Neutrophil (primary cell): ENCODE measurements around the gene OPHN1.

ENCODE experiments used
- H3K27ac ChIP-seq: fragments of 200-600 bp; sonication (generic); 2 replicates; pipeline ENCODE4 v1.5.1; 2016; ENCODE audit warnings: mild to moderate bottlenecking, moderate library complexity
- H3K27me3 ChIP-seq: fragments of 200-600 bp; sonication (generic); 2 replicates; pipeline ENCODE4 v1.6.0; 2016; ENCODE audit warnings: mild to moderate bottlenecking
- H3K36me3 ChIP-seq: fragments of 200-600 bp; sonication (generic); 2 replicates; pipeline ENCODE4 v1.5.1; 2017
- H3K4me1 ChIP-seq, 2 experiments: fragments of 200-600 bp in 1 of 2; sonication (generic) in 1 of 2; 1 replicate in 1 of 2; 2 replicates in 1 of 2; pipeline versions ENCODE4 v1.5.1 to v1.6.1; 2013 to 2016; ENCODE audit warnings: low read depth in 1 of 2, low read length in 1 of 2, mild to moderate bottlenecking in 1 of 2, moderate library complexity in 1 of 2; ENCODE audit not compliant: control insufficient read depth in 1 of 2, insufficient read depth in 1 of 2
- H3K4me3 ChIP-seq, 2 experiments: fragments of 200-600 bp in 1 of 2; sonication (generic) in 1 of 2; 1 replicate in 1 of 2; 2 replicates in 1 of 2; pipeline ENCODE4 v1.5.1; 2013 to 2016; ENCODE audit warnings: low read depth in 1 of 2, low read length in 1 of 2, mild to moderate bottlenecking in 1 of 2, moderate library complexity in 1 of 2
- H3K9me3 ChIP-seq: fragments of 200-600 bp; sonication (generic); 2 replicates; pipeline ENCODE4 v1.5.1; 2016
- TF ChIP-seq, protein P1 (sequence below): fragments of 200-600 bp; sonication (generic); IDR thresholded peaks from 2 replicates; pipeline ENCODE4 v1.5.1; 2016; ENCODE audit warnings: antibody characterized with exemption

Gene OPHN1

DNA sequence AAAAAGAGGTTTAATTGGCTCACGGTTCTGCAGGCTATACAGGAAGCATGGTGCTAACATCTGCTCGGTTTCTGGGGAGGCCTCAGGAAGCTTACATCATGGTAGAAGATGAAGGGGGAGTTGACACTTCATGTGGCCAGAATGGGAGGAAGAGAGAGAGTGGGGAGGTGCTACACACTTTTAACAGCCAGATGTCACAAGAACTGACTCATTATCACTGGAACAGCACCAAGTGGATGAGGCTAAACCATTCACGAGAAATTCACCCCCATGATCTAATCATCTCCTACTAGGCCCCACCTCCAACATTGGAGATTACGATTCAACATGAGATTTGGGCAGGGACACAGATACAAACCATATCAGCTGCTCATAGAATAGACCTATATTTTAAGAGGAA lies 255.8 kb downstream of the OPHN1 start:
- H3K4me3 ChIP-seq: no peak overlapping the region
- no peak overlapping the region for H3K27ac ChIP-seq
- H3K4me1 ChIP-seq: no peaks in the 10 kb centered on the region

DNA sequence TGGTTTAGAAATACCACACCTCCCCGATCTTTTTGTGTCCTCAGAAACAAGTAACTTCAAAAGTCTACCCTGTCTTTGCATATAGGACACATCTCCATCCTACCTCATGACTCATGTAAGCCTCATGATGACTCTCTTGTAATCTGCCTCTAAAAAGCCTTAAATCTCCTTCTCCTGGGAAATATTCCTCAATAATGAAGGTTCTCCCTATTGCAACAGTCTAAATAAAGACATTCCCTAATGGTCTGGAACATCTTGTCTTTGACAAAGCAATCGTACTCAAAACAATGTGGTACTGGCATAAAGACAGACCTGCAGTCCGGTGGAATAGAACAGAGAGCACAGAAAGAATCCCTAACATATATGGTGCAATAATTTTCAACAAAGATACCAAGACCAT lies 257.7 kb downstream of the OPHN1 start:
- Histone ChIP-seq H3K36me3 (no peaks in the 10 kb centered on the region), H3K4me1 (no peaks in the 10 kb centered on the region), H3K27ac (no peak overlapping the region), H3K9me3 (no peaks in the 10 kb centered on the region), H3K4me3 (no peak overlapping the region), H3K27me3 (no peaks in the 10 kb centered on the region)
- TF ChIP-seq, protein P1, sequence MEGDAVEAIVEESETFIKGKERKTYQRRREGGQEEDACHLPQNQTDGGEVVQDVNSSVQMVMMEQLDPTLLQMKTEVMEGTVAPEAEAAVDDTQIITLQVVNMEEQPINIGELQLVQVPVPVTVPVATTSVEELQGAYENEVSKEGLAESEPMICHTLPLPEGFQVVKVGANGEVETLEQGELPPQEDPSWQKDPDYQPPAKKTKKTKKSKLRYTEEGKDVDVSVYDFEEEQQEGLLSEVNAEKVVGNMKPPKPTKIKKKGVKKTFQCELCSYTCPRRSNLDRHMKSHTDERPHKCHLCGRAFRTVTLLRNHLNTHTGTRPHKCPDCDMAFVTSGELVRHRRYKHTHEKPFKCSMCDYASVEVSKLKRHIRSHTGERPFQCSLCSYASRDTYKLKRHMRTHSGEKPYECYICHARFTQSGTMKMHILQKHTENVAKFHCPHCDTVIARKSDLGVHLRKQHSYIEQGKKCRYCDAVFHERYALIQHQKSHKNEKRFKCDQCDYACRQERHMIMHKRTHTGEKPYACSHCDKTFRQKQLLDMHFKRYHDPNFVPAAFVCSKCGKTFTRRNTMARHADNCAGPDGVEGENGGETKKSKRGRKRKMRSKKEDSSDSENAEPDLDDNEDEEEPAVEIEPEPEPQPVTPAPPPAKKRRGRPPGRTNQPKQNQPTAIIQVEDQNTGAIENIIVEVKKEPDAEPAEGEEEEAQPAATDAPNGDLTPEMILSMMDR: no peak

More for the DNA sequence above, 255.8 kb downstream of the OPHN1 start:
- Histone ChIP-seq H3K9me3 (no peaks in the 10 kb centered on the region), H3K27me3 (no peaks in the 10 kb centered on the region), H3K36me3 (no peaks in the 10 kb centered on the region)
- TF ChIP-seq, protein P1: no peak

DNA sequence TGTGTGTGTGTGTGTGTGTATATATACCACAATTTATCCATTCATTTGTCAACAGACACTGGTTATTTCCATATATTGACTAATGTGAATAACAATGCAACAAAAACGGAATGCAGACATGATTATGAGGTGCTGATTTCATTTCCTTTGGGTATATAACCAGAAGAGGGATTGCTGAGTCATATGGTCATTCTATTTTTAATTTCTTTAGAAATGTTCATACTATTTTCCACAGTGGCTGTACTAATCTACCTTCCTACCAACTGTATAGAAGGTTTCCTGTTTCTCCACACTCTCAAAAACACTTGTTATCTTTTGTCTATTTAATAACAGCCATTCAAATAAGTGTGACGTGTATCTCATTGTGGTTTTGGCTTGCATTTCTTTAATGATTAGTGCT lies 269.9 kb downstream of the OPHN1 start:
- no peaks in the 10 kb centered on the region for H3K4me1 ChIP-seq
- H3K9me3 ChIP-seq: no peaks in the 10 kb centered on the region
- no peak overlapping the region for H3K27ac ChIP-seq
- TF ChIP-seq, protein P1: no peak
- no peaks in the 10 kb centered on the region for H3K36me3 ChIP-seq
- H3K27me3 ChIP-seq: no peaks in the 10 kb centered on the region
- H3K4me3 ChIP-seq: no peak overlapping the region

DNA sequence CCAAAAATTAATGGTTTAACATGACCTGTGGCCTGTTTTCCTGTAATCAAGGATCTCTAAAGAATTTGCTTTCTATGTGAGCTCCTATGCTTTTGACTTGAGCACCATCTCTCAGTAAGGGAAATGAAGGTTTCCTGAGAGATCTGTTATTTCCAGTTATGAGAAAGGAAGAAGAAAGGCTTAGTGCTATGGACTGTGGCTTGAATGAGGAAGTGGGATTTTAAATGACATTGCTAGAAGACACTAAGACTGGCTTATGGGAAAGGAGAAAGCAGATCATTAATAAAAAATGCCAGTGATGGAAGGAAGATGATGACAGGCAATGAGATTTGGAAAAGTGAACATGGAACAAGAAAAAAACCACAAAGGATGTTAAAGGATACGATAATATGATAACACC lies 285.4 kb downstream of the OPHN1 start:
- no peaks in the 10 kb centered on the region for H3K36me3 ChIP-seq

DNA sequence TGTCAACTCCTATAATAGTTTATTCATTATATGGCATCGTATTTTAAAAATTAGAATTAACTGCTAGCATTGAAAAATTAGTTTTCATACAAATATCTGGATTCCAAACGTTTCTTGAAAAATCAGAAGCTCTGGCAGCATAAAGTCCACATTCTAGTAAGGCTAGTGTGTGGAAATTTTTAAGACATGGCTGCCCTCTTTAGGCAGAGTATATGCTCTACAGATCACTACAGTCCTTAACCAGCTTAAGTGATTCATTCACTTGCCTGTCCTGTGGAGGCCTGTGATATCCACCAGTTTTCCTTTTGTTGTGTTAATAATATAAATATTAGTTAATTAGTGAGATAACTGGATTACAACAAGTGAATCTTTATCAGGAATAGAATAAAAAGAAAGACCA lies 287.2 kb downstream of the OPHN1 start:
- Histone ChIP-seq H3K9me3 (no peaks in the 10 kb centered on the region), H3K4me3 (no peak overlapping the region), H3K27ac (no peak overlapping the region), H3K36me3 (no peaks in the 10 kb centered on the region), H3K4me1 (peaks cover 3 to 5% of the 10 kb centered on the region in 2 experiments), H3K27me3 (no peaks in the 10 kb centered on the region)
- TF ChIP-seq, protein P1: no peak

More for the DNA sequence above, 285.4 kb downstream of the OPHN1 start:
- Histone ChIP-seq H3K4me1 (peaks cover 14 to 16% of the 10 kb centered on the region in 2 experiments), H3K27ac (no peak overlapping the region), H3K27me3 (no peaks in the 10 kb centered on the region), H3K9me3 (no peaks in the 10 kb centered on the region), H3K4me3 (no peak overlapping the region)
- TF ChIP-seq, protein P1: no peak

DNA sequence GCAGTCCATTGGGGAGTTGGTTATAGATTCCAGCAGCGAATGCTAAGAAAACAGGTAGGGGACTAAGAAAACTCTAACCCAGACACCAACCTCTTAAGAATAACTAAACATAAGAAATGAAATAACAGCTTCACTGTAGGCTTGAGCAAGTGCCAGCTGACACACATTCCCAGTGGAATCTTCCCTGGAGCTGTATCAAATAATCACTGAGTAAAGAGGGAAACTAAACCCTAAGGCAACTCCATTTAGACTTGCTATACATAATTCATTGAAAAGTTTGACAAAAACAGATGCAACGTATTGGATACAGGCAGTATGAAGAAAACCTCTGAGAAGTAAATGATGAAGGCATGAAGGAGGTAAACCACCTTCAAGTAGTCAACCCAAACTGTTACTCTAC lies 293.5 kb downstream of the OPHN1 start:
- Histone ChIP-seq H3K9me3 (no peaks in the 10 kb centered on the region), H3K4me3 (no peak overlapping the region), H3K27ac (no peak overlapping the region), H3K27me3 (no peaks in the 10 kb centered on the region), H3K4me1 (no peaks in the 10 kb centered on the region), H3K36me3 (no peaks in the 10 kb centered on the region)
- TF ChIP-seq, protein P1: no peak
